ENCODE data around the gene RCOR3. TPM values are rescaled to one million over a fixed set of nuclear protein-coding genes. Genes with fewer than 3 reads are reported as not detected.
A peak's percentile ranks its signal among the peaks of the same experiment; 100 is the strongest.

Gene RCOR3
- total and polyA plus RNA-seq, 11 donors, result 25.3 to 60.1 (median 42.7) TPM

DNA sequence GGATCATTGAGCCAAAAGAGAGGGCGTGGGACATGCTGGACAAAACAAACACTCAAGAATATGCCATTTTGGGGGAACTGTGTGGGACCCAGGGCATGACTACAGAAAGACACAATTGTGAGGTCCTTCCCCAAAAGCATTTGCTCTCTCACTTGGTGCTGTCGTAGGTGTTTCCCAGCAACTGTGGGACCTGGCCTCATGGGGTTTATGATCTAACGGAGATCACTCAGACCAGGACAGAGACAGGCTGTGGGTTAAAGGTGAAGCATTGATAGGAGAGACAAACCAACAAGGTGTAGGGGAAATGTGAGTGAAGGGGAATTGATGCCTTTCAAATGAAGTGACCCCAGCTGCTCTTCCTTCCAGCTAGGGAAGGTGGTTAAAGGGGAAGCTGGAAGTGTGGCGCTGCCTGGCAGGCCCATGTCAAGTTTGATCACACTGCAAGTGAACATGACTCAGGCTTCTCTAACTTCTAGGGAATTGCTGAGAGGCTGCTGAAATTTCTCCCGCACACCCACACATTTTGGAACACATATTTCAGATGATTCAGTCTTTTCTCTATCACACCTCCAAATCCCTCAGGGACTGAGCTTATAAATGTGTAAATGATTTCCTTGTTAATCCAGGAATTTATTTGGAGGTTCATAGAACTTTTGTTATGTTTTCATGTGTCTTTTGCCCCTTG is 97.7 kb downstream of the RCOR3 start:
- Histone ChIP-seq H3K4me3 (no peak overlapping the region), H3K36me3 (peaks cover 0 to 57% (median 37%) of the 10 kb centered on the region in 9 donors), H3K27ac (no peak overlapping the region), H3K27me3 (no peaks in the 10 kb centered on the region), H3K4me1 (peaks cover 0 to 20% (median 0%) of the 10 kb centered on the region in 12 donors), H3K9me3 (peaks cover 0 to 10% (median 0%) of the 10 kb centered on the region in 12 donors)
- no peak for TF ChIP-seq POLR2A (IDR thresholded peaks at IDR 0.05)
- TF ChIP-seq, protein P1, sequence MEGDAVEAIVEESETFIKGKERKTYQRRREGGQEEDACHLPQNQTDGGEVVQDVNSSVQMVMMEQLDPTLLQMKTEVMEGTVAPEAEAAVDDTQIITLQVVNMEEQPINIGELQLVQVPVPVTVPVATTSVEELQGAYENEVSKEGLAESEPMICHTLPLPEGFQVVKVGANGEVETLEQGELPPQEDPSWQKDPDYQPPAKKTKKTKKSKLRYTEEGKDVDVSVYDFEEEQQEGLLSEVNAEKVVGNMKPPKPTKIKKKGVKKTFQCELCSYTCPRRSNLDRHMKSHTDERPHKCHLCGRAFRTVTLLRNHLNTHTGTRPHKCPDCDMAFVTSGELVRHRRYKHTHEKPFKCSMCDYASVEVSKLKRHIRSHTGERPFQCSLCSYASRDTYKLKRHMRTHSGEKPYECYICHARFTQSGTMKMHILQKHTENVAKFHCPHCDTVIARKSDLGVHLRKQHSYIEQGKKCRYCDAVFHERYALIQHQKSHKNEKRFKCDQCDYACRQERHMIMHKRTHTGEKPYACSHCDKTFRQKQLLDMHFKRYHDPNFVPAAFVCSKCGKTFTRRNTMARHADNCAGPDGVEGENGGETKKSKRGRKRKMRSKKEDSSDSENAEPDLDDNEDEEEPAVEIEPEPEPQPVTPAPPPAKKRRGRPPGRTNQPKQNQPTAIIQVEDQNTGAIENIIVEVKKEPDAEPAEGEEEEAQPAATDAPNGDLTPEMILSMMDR (IDR thresholded peaks at IDR 0.05), result no peak
- 69 to 83% (median 72%) methylated on average over 5 of the region's 5 CpGs for WGBS, 4 donors
- ATAC-seq (peak in 1 of 4 donors; percentile 51), DNase-seq (no peak)
- intact Hi-C loops (cut with DNase I), result no loop called here

DNA sequence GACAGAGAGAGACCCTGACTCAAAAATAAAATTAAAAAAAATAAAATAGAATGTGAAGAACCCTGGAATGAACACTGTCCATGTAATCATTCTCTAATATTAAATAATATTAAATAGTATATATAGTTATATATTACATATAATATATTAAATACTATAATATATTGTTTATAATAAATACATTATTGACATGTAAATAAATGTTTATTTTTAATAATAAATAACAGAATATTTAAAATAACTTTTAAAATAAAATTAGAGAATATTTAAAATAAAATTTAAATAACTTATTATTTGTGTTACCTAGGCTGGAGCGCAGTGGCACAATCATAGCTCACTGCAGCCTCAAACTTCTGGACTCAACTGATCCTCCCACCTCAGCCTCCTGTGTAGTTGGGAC is 99.5 kb downstream of the RCOR3 start:
- Histone ChIP-seq H3K27ac (no peak overlapping the region), H3K4me3 (no peak overlapping the region), H3K27me3 (no peaks in the 10 kb centered on the region), H3K36me3 (peaks cover 0 to 58% (median 35%) of the 10 kb centered on the region in 9 donors), H3K4me1 (peaks cover 0 to 10% (median 0%) of the 10 kb centered on the region in 12 donors), H3K9me3 (no peaks in the 10 kb centered on the region)
- DNase-seq (no peak), ATAC-seq (no peak)
- intact Hi-C loops (cut with DNase I), result no loop called here
- 96 to 98% (median 97%) methylated on average over 1 of the region's 1 CpG for WGBS, 4 donors
- TF ChIP-seq, protein P1 (IDR thresholded peaks at IDR 0.05), result no peak
- TF ChIP-seq POLR2A (IDR thresholded peaks at IDR 0.05), result no peak

DNA sequence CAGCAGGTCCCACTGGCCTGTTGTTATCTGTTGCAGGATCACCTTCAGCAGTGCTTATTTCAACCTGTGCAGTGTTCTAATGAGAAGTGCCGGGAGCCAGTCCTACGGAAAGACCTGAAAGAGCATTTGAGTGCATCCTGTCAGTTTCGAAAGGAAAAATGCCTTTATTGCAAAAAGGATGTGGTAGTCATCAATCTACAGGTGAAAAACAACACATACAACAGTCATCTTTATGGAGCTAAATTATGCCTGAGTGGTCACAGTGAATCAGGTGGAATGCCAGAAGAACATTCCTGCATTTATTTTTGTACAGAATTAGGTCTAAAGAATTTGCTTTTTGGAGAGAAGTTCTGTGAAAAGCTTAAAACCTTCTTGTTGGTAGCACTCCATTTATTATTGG is 100.7 kb downstream of the RCOR3 start:
- no peak for ATAC-seq
- Histone ChIP-seq H3K36me3 (peaks cover 0 to 52% (median 34%) of the 10 kb centered on the region in 9 donors), H3K27ac (no peak overlapping the region), H3K27me3 (no peaks in the 10 kb centered on the region), H3K4me3 (no peak overlapping the region), H3K4me1 (peaks cover 0 to 7% (median 0%) of the 10 kb centered on the region in 12 donors), H3K9me3 (no peaks in the 10 kb centered on the region)
- WGBS, 4 donors, result 77 to 86% (median 86%) methylated on average over 3 of the region's 3 CpGs
- no peak for DNase-seq
- no peak for TF ChIP-seq POLR2A (IDR thresholded peaks at IDR 0.05)
- TF ChIP-seq, protein P1 (IDR thresholded peaks at IDR 0.05), result no peak
- intact Hi-C loops (cut with DNase I), result no loop called here

DNA sequence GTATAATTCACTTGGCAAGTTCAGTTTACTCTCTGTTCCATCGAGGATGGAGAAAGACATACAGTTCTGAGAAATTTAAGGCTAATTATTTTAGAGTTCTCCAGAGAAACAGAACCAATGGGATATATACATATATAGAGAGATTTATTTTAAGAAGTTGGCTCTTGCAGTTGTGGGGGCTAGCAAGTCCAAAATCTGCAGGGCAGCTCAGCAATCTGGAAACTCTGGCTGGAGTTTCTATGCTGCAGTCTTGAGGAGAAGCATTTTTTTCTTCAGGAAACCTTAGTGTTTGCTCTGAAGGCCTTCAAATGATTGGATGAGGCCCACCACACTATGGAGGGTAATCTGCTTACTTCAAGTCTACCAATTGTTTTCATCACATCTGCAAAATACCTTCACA is 102.0 kb downstream of the RCOR3 start:
- H3K36me3 ChIP-seq, result peaks cover 0 to 60% (median 36%) of the 10 kb centered on the region in 9 donors
- H3K9me3 ChIP-seq, result no peaks in the 10 kb centered on the region
- H3K4me3 ChIP-seq, result no peak overlapping the region
- TF ChIP-seq, protein P1 (IDR thresholded peaks at IDR 0.05), result no peak
- no peak for TF ChIP-seq POLR2A (IDR thresholded peaks at IDR 0.05)
- WGBS, 4 donors, result 89 to 100% (median 95%) methylated on average over 1 of the region's 1 CpG
- H3K27ac ChIP-seq, result no peak overlapping the region
- ATAC-seq (no peak), DNase-seq (no peak)
- intact Hi-C loops (cut with DNase I), result no loop called here
- H3K4me1 ChIP-seq, result peaks cover 0 to 7% (median 0%) of the 10 kb centered on the region in 12 donors
- no peaks in the 10 kb centered on the region for H3K27me3 ChIP-seq

Other genes starting within 250 kb of the RCOR3 start
- under 1 TPM in 1 of 9 donors, not detected in 8; 0.03 TPM for gene KCNH1, start 125.2 kb upstream of the RCOR3 start, total RNA-seq
- not detected for gene KCNH1, start 125.2 kb upstream of the RCOR3 start, polyA plus RNA-seq
- gene TRAF5, start 67.5 kb downstream of the RCOR3 start, total RNA-seq, result 1 to 10 TPM; 1.6 to 8.8 (median 2.5) TPM
- gene TRAF5, start 67.5 kb downstream of the RCOR3 start, polyA plus RNA-seq, result 1 to 10 TPM; 1.3 to 2.1 TPM
- gene RD3, start 232.8 kb downstream of the RCOR3 start, total RNA-seq, result not detected
- under 1 TPM in 1 of 2 donors, not detected in 1; 0.06 TPM for gene RD3, start 232.8 kb downstream of the RCOR3 start, polyA plus RNA-seq